Mesenchymal stem cell (in vitro differentiated cells and primary cell): Measurements from ENCODE around the gene TIMP1.

Experiments used
- DNase-seq: peaks from one replicate; pipeline ENCODE4 v3.0.0-alpha.2; 2013
- H2AFZ ChIP-seq: one replicate; pipeline ENCODE4 v1.6.1; 2013; ENCODE audit warnings: low read depth, mild to moderate bottlenecking, control low read depth, inconsistent platforms, low read length, moderate library complexity
- H2AK5ac ChIP-seq: 2 replicates; pipeline ENCODE4 v1.6.1; 2013; ENCODE audit warnings: low read length, moderate library complexity, mild to moderate bottlenecking, inconsistent platforms; ENCODE audit not compliant: severe bottlenecking
- H2BK120ac ChIP-seq: one replicate; pipeline ENCODE4 v1.6.1; 2013; ENCODE audit warnings: low read depth, mild to moderate bottlenecking, inconsistent platforms, low read length, moderate library complexity
- H2BK12ac ChIP-seq, 2 experiments: one replicate each; pipeline ENCODE4 v1.6.1; 2013; ENCODE audit warnings: inconsistent platforms in 2 of 2, low read length in 2 of 2, mild to moderate bottlenecking in 2 of 2, moderate library complexity in 2 of 2, control low read depth in 1 of 2
- H2BK15ac ChIP-seq: one replicate; pipeline ENCODE4 v1.6.1; 2013; ENCODE audit warnings: mild to moderate bottlenecking, low read depth, inconsistent platforms; ENCODE audit not compliant: poor library complexity, severe bottlenecking
- H2BK5ac ChIP-seq: 2 replicates; pipeline ENCODE4 v1.6.1; 2013; ENCODE audit warnings: low read depth, mild to moderate bottlenecking, low read length, control low read depth, inconsistent platforms; ENCODE audit not compliant: poor library complexity, severe bottlenecking
- H3K14ac ChIP-seq, 2 experiments: one replicate each; pipeline ENCODE4 v1.6.1; 2013; ENCODE audit warnings: inconsistent platforms in 2 of 2, low read length in 2 of 2, control low read depth in 1 of 2, mild to moderate bottlenecking in 1 of 2, moderate library complexity in 1 of 2
- H3K18ac ChIP-seq, 2 experiments: one replicate each; pipeline ENCODE4 v1.6.1; 2013; ENCODE audit warnings: inconsistent platforms in 2 of 2, low read length in 2 of 2, control low read depth in 1 of 2, low read depth in 1 of 2, mild to moderate bottlenecking in 1 of 2
- H3K23ac ChIP-seq, 2 experiments: one replicate each; pipeline ENCODE4 v1.6.1; 2013; ENCODE audit warnings: inconsistent platforms in 2 of 2, low read length in 2 of 2, mild to moderate bottlenecking in 2 of 2, moderate library complexity in 2 of 2, control low read depth in 1 of 2
- H3K27ac ChIP-seq: 2 replicates; pipeline ENCODE4 v1.5.1; 2013; ENCODE audit warnings: mild to moderate bottlenecking, moderate library complexity, low read length, control low read depth, inconsistent platforms; ENCODE audit not compliant: poor library complexity, severe bottlenecking
- H3K27me3 ChIP-seq, 2 experiments: 2 replicates each; pipeline versions ENCODE4 v1.6.1 to v1.7.0; 2013; ENCODE audit warnings: low read length in 2 of 2, mild to moderate bottlenecking in 2 of 2, moderate library complexity in 2 of 2, control low read depth in 1 of 2, inconsistent platforms in 1 of 2; ENCODE audit not compliant: control insufficient read depth in 1 of 2, insufficient read depth in 1 of 2
- H3K36me3 ChIP-seq, 2 experiments: 2 replicates each; pipeline versions ENCODE4 v1.6.1 to v1.7.0; 2013; ENCODE audit warnings: low read length in 2 of 2, control low read depth in 1 of 2, inconsistent platforms in 1 of 2, low read depth in 1 of 2, mild to moderate bottlenecking in 1 of 2; ENCODE audit not compliant: insufficient read depth in 2 of 2, control insufficient read depth in 1 of 2
- H3K4ac ChIP-seq, 2 experiments: one replicate each; pipeline ENCODE4 v1.6.1; 2013; ENCODE audit warnings: inconsistent platforms in 2 of 2, low read length in 2 of 2, mild to moderate bottlenecking in 2 of 2, moderate library complexity in 2 of 2, control low read depth in 1 of 2, low read depth in 1 of 2
- H3K4me1 ChIP-seq: 2 replicates; pipeline ENCODE4 v1.6.1; 2013; ENCODE audit warnings: low read depth, low read length, control low read depth; ENCODE audit not compliant: control insufficient read depth, insufficient read depth
- H3K4me2 ChIP-seq: 2 replicates; pipeline ENCODE4 v1.6.1; 2013; ENCODE audit warnings: low read length, mild to moderate bottlenecking, inconsistent platforms; ENCODE audit not compliant: poor library complexity, severe bottlenecking
- H3K4me3 ChIP-seq, 2 experiments: 2 replicates each; pipeline versions ENCODE4 v1.5.1 to v1.7.0; 2013; ENCODE audit warnings: low read length in 2 of 2, mild to moderate bottlenecking in 2 of 2, control low read depth in 1 of 2, low read depth in 1 of 2; ENCODE audit not compliant: insufficient read depth in 1 of 2
- H3K79me1 ChIP-seq: replicated peaks from 2 replicates; pipeline ENCODE4 v1.6.1; 2013; ENCODE audit warnings: mild to moderate bottlenecking, control low read depth, low read length, inconsistent platforms; ENCODE audit not compliant: poor library complexity, severe bottlenecking
- H3K9ac ChIP-seq: 2 replicates; pipeline ENCODE4 v1.7.0; 2013; ENCODE audit warnings: mild to moderate bottlenecking, low read length, moderate library complexity
- H3K9me3 ChIP-seq: 2 replicates; pipeline ENCODE4 v1.7.0; 2013; ENCODE audit warnings: mild to moderate bottlenecking, low read length; ENCODE audit not compliant: control insufficient read depth
- H4K8ac ChIP-seq: one replicate; pipeline ENCODE4 v1.6.1; 2013; ENCODE audit warnings: inconsistent platforms, mild to moderate bottlenecking, low read length, moderate library complexity
- H4K91ac ChIP-seq: one replicate; pipeline ENCODE4 v1.6.1; 2013; ENCODE audit warnings: mild to moderate bottlenecking, low read length, inconsistent platforms
- WGBS: methylation state at CpG from one replicate; pipeline ENCODE4 v1.1.7; 2013; ENCODE audit warnings: mixed read lengths; 5-methylcytosine and 5-hydroxymethylcytosine counted together

TIMP1 gene

DNA sequence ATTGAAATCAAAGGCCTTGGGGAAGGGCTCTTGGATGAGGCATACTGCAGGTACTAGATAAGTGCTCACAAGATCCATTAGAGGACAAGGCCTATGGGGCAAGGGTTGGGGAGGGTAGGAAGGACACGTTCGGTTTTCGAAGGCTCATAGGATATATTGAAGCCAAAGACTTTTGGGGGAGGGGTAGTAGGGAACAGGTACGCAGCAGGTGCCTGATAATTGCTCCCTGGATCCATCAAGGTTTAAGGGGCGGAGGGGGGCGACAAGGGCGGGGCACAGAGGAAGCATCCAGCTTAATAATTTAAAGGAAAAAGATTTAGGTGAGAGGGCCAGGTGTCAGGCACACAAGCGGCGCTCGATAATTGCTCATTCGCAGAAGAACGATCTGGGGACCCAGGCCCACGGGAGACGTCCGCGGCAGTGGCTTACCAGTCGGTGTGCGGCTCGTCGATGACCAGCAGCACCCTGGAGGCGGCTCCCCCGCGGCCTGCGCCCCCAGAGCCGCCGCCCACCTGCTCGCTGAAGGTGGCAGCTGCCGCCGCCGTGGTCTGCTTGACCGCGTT, 36.8 kb downstream of the TIMP1 start:
- H3K23ac ChIP-seq, result no peak overlapping the region
- no peak overlapping the region for H2AK5ac ChIP-seq
- H3K79me1 ChIP-seq, result no peaks in the 10 kb centered on the region
- H3K4ac ChIP-seq, result no peak overlapping the region
- H4K91ac ChIP-seq, result no peak overlapping the region
- H2BK12ac ChIP-seq, result no peak overlapping the region
- no peaks in the 10 kb centered on the region for H3K36me3 ChIP-seq
- no peak overlapping the region for H3K4me3 ChIP-seq
- H2BK5ac ChIP-seq, result no peak overlapping the region
- H3K27me3 ChIP-seq, result peaks cover 26 to 63% of the 10 kb centered on the region in 2 experiments
- peaks cover 9% of the 10 kb centered on the region for H3K9me3 ChIP-seq
- peak overlapping the region; percentile 77 for H3K4me2 ChIP-seq
- H2BK120ac ChIP-seq, result no peak overlapping the region
- H4K8ac ChIP-seq, result no peak overlapping the region
- no peak overlapping the region for H3K14ac ChIP-seq
- DNase-seq, result no peak
- no peak overlapping the region for H2AFZ ChIP-seq
- H3K27ac ChIP-seq, result no peak overlapping the region
- H3K18ac ChIP-seq, result no peak overlapping the region
- WGBS, result 72% methylated on average over 14 of the region's 32 CpGs
- H2BK15ac ChIP-seq, result no peak overlapping the region
- peaks cover 6% of the 10 kb centered on the region for H3K4me1 ChIP-seq
- no peak overlapping the region for H3K9ac ChIP-seq

DNA sequence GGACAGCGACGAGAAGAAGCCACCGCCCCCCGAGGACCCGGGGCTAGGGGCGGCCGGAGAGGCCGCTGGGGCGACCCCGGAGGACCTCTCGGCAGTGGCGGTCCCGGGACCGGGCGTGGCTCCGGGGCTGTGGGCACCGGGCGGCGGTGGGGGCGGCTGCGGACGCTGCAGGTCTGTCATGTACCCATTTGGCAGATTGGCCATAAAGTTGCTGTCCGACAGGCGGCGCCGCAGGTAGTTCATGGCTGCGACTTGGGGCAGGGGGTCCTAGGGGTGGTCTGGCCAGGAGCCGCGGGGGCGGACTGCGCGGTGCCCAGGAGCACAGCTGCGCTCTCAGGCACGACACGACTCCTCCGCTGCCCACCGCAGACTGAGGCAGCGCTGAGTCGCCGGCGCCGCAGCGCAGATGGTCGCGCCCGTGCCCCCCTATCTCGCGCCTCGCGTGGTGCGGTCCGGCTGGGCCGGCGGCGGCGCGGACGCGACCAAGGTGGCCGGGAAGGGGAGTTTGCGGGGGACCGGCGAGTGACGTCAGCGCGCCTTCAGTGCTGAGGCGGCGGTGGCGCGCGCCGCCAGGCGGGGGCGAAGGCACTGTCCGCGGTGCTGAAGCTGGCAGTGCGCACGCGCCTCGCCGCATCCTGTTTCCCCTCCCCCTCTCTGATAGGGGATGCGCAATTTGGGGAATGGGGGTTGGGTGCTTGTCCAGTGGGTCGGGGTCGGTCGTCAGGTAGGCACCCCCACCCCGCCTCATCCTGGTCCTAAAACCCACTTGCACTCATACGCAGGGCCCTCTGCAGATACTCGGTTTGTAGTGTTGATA, 37.5 kb downstream of the TIMP1 start, which contains the start of gene SYN1:
SYN1 (minus strand) TSS at position 372 of the 817 bp plus-strand sequence; CDS start at position 243, 129 bp downstream.
- Histone ChIP-seq H3K14ac (no peak within 1 kb of the TSS), H3K18ac (no peak within 1 kb of the TSS), H3K4me3 (peak within 1 kb of the TSS; percentile 46 to 62), H2BK5ac (no peak within 1 kb of the TSS), H3K9me3 (peaks cover 4% of the 10 kb centered on the region), H2BK120ac (no peak within 1 kb of the TSS), H2AK5ac (no peak within 1 kb of the TSS), H3K4ac (no peak within 1 kb of the TSS), H3K4me1 (peaks cover 7% of the 10 kb centered on the region), H3K9ac (no peak within 1 kb of the TSS), H3K23ac (no peak within 1 kb of the TSS), H3K79me1 (no peaks in the 10 kb centered on the region), H4K8ac (no peak within 1 kb of the TSS), H4K91ac (no peak within 1 kb of the TSS), H2BK15ac (no peak within 1 kb of the TSS), H3K4me2 (peak within 1 kb of the TSS; percentile 77), H3K27me3 (peaks cover 26 to 62% of the 10 kb centered on the region in 2 experiments), H3K36me3 (no peaks in the 10 kb centered on the region), H3K27ac (no peak within 1 kb of the TSS), H2AFZ (peak within 1 kb of the TSS; percentile 53), H2BK12ac (no peak within 1 kb of the TSS)
- DNase-seq, result peak; percentile 71
- WGBS, result under 1% methylated on average over 38 of the region's 88 CpGs

DNA sequence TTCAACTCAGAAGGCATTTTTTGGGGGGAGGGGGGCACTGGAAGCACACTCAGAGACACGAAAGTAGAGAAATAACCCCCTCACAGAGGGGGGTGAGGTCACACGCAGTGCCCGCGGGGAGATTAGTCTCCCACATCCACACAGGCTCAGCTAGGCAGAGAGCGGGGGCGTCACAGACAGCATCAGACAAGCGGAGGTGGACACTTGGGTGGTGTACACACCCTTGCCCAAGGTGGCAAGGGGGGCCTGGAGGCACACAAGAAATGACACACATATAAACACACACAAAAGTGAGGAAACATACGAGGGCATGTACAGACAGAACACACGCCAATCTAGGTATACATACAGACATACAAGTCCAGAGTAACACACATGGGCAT, 38.1 kb downstream of the TIMP1 start:
- H3K4me1 ChIP-seq, result peaks cover 7% of the 10 kb centered on the region
- no peak overlapping the region for H2AK5ac ChIP-seq
- H3K4me2 ChIP-seq, result no peak overlapping the region
- no peak overlapping the region for H2AFZ ChIP-seq
- H2BK15ac ChIP-seq, result no peak overlapping the region
- no peak overlapping the region for H3K14ac ChIP-seq
- WGBS, result 55% methylated on average over 7 of the region's 9 CpGs
- H3K18ac ChIP-seq, result no peak overlapping the region
- no peak overlapping the region for H3K4ac ChIP-seq
- no peak overlapping the region for H2BK120ac ChIP-seq
- no peak overlapping the region for H4K8ac ChIP-seq
- no peak overlapping the region for H3K4me3 ChIP-seq
- H3K9me3 ChIP-seq, result peaks cover 4% of the 10 kb centered on the region
- no peak overlapping the region for H3K27ac ChIP-seq
- no peak overlapping the region for H3K9ac ChIP-seq
- H3K27me3 ChIP-seq, result peaks cover 26 to 64% of the 10 kb centered on the region in 2 experiments
- H3K23ac ChIP-seq, result no peak overlapping the region
- no peak overlapping the region for H2BK5ac ChIP-seq
- no peaks in the 10 kb centered on the region for H3K79me1 ChIP-seq
- DNase-seq, result no peak
- H2BK12ac ChIP-seq, result no peak overlapping the region
- no peaks in the 10 kb centered on the region for H3K36me3 ChIP-seq
- no peak overlapping the region for H4K91ac ChIP-seq

DNA sequence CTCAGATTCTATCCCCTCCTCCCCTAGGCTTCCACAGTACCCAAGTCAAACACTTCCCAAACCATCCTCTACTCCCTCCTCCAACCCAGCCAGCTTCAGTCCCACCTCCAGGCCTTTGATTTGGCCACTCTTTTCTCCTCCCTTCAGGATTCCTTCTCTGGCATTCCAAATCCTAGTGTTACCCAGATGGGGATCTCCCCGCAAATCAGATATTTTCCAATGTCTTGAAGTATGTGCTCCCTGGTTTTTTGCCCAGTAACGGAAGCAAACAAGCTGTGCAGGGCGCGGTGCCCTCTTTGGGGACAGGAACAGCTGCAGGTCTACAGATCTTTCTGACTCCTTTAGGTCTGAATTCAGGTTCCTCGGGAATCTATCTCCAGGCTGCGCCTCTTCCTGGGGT, 39.6 kb downstream of the TIMP1 start:
- 93% methylated on average over 6 of the region's 6 CpGs for WGBS
- H3K36me3 ChIP-seq, result no peaks in the 10 kb centered on the region

More for the DNA sequence above, 39.6 kb downstream of the TIMP1 start:
- H3K27ac ChIP-seq, result no peak overlapping the region
- no peak overlapping the region for H3K9ac ChIP-seq
- no peak overlapping the region for H4K8ac ChIP-seq
- H2AFZ ChIP-seq, result no peak overlapping the region
- no peak overlapping the region for H2BK120ac ChIP-seq
- H3K9me3 ChIP-seq, result peaks cover 4% of the 10 kb centered on the region
- no peak overlapping the region for H3K4me3 ChIP-seq
- H2BK15ac ChIP-seq, result no peak overlapping the region
- peaks cover 26 to 55% of the 10 kb centered on the region in 2 experiments for H3K27me3 ChIP-seq
- H2BK5ac ChIP-seq, result no peak overlapping the region
- H3K4me2 ChIP-seq, result no peak overlapping the region
- no peak overlapping the region for H2AK5ac ChIP-seq
- H3K14ac ChIP-seq, result no peak overlapping the region
- no peak for DNase-seq
- no peak overlapping the region for H4K91ac ChIP-seq
- no peaks in the 10 kb centered on the region for H3K79me1 ChIP-seq
- H2BK12ac ChIP-seq, result no peak overlapping the region
- peaks cover 7% of the 10 kb centered on the region for H3K4me1 ChIP-seq
- H3K4ac ChIP-seq, result no peak overlapping the region
- no peak overlapping the region for H3K18ac ChIP-seq
- H3K23ac ChIP-seq, result no peak overlapping the region
